ENCODE measurements around the gene VPREB3.
"Not testable (repeated sequence)": the region's sequence is repeated elsewhere in the genome, so short reads cannot be mapped to it uniquely, and the experiment has no call there.

VPREB3 gene

DNA sequence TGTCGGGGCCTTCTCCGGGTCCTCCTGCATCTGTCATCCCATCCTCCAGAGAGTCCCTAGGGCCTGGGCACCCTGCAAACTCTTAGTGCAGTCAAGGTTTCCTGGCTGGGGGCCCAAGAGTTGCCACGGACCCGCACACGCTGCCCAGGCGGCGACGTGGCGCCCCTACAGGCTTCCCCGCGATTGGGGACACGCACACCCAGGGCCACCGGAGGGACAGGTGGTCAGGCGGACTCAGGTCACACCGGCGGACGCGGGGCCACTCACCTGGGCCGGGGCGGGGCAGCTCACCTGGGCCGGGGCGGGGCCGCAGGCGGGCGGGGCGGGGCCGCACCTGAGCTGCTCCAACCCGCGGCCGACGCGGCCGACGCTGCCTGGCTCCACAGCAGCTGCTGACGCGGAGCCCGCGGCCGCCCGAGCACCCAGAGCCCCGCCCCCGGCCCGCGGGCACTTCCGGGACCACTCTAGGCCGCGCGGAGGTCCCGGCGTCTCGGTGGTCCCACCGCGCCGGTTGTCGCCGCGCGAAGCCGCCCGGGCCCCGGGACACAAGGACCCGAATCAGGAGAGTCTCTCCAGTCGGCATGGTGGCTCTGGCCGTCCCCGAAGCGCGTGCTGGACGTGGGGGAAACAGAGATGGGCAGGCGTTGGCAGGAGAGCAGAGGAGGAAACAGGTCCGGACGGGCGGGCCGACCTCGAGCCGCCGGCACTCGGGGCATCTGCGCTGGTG lies 3.3 kb downstream of the VPREB3 start, which contains the start of gene ZNF70:
Gene ZNF70, minus strand, starts transcription at position 399 of the 727 bp plus-strand sequence. CDS start 5,972 bp downstream, outside the sequence.
- H3K4me3 Mint-ChIP-seq: peak within 1 kb of the TSS; percentile 72
- peaks cover 16% of the 10 kb centered on the region for H3K4me1 Mint-ChIP-seq
- H3K36me3 Mint-ChIP-seq: no peaks in the 10 kb centered on the region
- peak within 1 kb of the TSS; percentile 76 for H3K27ac Mint-ChIP-seq
- peaks cover 13% of the 10 kb centered on the region for H3K27me3 Mint-ChIP-seq
- CTCF ChIA-PET: no interaction called here
- DNase-seq: peak; percentile 87
- H3K9me3 Mint-ChIP-seq: no peaks in the 10 kb centered on the region

DNA sequence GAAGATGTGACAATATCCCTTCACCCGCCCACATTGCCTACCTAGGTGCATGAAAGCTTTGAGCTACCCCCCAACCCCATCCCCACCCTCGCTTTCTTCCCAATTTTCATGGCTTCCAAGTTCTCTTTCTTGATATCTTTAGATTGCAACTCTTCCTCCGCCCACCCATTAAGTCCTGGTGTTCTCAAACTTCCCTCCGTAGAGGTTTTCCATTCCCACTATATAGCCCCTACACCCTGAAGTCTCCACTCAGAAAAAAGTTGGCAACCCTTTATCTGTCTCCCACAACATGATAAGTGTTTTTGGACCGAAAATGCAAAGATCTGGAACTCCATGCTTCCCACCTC lies 3.9 kb downstream of the VPREB3 start:
- no peak overlapping the region for H3K27ac Mint-ChIP-seq
- CTCF ChIA-PET: no interaction called here
- H3K4me1 Mint-ChIP-seq: peaks cover 16% of the 10 kb centered on the region
- no peak for DNase-seq
- H3K27me3 Mint-ChIP-seq: peaks cover 13% of the 10 kb centered on the region
- no peaks in the 10 kb centered on the region for H3K36me3 Mint-ChIP-seq
- peak overlapping the region; percentile 72 for H3K4me3 Mint-ChIP-seq
- no peaks in the 10 kb centered on the region for H3K9me3 Mint-ChIP-seq

DNA sequence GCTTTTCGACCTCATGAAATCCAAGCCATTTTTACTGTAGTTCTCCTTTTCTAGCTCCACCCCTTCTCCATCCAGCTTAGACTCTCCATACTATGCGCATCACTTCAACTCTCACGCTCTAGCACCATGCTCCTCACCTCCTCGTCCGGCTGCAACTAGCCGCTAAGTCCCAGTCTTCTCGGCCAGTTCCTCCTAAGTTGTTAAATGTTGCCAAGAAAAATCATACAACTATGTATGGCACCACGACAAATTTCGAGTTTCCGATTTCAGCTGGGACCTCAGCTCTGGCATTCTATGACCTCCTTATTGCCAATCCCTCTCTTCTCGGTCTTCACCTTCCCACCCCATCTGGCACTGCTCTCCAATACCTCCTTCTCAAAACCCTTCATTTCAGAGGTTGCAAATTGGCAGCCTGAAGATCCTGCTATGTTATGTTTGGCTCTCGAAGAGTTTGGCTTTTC lies 4.4 kb downstream of the VPREB3 start:
- DNase-seq: no peak
- CTCF ChIA-PET: no interaction called here
- Mint-ChIP-seq H3K27me3 (peaks cover 13% of the 10 kb centered on the region), H3K4me3 (peak overlapping the region; percentile 72), H3K27ac (no peak overlapping the region), H3K4me1 (peaks cover 19% of the 10 kb centered on the region), H3K36me3 (peaks cover 4% of the 10 kb centered on the region), H3K9me3 (peaks cover 4% of the 10 kb centered on the region)

DNA sequence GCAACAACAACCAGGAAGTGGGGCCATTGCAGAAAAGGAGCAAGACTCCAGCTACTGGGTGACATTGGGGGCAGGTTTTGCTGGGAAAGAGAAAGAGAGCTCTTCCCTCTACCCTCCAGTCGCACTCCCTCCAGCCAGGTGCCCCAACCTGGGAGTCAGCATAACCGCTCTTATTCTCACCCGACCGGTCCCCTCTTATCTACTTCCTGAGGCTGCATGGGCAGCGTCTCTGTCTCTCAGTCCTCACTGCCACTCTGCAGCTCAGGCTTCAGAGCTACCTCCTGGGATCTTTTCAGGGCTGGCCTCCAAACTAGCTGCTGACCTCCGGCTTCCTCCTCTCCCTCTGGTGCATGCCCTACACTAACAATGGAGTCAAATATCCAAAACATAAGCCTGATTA lies 8.4 kb downstream of the VPREB3 start:
- Mint-ChIP-seq H3K27me3 (peaks cover 4% of the 10 kb centered on the region), H3K27ac (peak overlapping the region; percentile 1), H3K36me3 (peaks cover 22% of the 10 kb centered on the region), H3K9me3 (peaks cover 17% of the 10 kb centered on the region), H3K4me3 (no peak overlapping the region), H3K4me1 (peaks cover 15% of the 10 kb centered on the region)
- DNase-seq: no peak
- CTCF ChIA-PET: interaction anchor here (0.9 kb wide), 1 partner anchor 66 kb away, joined by 3 read pairs; no protein-coding TSS in a partner anchor

DNA sequence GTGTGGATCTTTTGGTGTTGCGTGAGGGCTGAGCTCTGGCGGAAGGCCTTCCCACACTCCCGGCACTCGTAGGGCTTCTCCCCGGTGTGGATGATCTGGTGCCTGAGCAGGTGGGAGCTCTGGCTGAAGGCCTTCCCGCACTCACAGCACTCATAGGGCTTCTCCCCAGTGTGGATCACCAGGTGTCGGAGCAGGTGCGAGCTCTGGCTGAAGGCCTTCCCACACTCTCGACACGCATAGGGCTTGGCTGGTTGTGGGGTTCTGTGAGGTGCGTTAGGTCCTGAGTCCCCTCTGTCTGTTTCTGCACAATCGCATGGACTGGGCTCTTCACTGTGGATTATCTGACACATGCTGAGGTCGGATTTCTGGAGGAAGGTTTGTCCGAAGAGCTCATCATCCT lies 9.7 kb downstream of the VPREB3 start:
- H3K27ac Mint-ChIP-seq: no peak overlapping the region
- no peaks in the 10 kb centered on the region for H3K27me3 Mint-ChIP-seq
- peaks cover 17% of the 10 kb centered on the region for H3K9me3 Mint-ChIP-seq
- peaks cover 22% of the 10 kb centered on the region for H3K36me3 Mint-ChIP-seq
- peaks cover 3% of the 10 kb centered on the region for H3K4me1 Mint-ChIP-seq
- no peak for DNase-seq
- CTCF ChIA-PET: interaction anchor here (0.8 kb wide), 1 partner anchor 31 kb away, joined by 3 read pairs; no protein-coding TSS in a partner anchor
- H3K4me3 Mint-ChIP-seq: no peak overlapping the region

DNA sequence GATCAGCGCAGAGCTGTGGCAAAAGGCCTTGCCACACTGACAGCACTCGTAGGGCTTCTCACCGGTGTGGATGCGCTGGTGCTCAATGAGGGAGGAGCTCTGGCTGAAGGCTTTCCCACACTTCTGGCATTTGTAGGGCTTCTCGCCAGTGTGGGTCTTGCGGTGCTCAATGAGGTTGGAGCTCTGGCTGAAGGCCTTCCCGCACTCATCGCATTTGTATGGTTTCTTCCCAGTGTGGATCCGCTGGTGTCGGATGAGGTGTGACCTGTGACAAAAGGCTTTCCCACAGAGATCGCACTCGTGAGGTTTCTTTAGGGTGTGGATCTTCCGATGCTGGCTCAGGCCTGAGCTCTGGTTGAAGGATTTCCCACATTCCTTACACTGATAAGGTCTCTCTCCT lies 10.2 kb downstream of the VPREB3 start:
- H3K36me3 Mint-ChIP-seq: peaks cover 22% of the 10 kb centered on the region
- DNase-seq: no peak
- no peak overlapping the region for H3K27ac Mint-ChIP-seq
- peaks cover 3% of the 10 kb centered on the region for H3K4me1 Mint-ChIP-seq
- no peaks in the 10 kb centered on the region for H3K27me3 Mint-ChIP-seq
- peaks cover 17% of the 10 kb centered on the region for H3K9me3 Mint-ChIP-seq
- no peak overlapping the region for H3K4me3 Mint-ChIP-seq
- CTCF ChIA-PET: no interaction called here

DNA sequence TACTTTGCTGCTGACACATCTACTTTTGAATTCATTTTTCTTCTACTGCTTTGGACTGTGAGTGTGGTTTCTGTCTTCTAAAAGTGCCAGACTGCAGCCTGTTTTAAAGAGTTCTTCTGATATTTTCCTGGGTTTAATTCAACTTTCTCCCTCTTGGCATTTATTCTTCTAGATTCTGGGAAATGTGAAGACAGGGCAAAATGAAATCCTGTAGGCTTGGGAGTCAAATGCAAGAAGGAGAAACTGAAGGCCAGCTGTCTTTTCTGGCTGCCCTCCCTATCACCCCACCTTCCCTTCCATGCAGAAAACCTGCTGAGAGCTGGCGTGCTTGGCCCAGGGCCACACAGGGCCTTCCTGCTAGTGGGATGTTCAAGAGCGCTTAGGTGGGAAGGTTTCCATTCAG lies 10.9 kb downstream of the VPREB3 start:
- H3K27me3 Mint-ChIP-seq: no peaks in the 10 kb centered on the region
- DNase-seq: no peak
- no peak overlapping the region for H3K27ac Mint-ChIP-seq
- H3K4me1 Mint-ChIP-seq: peaks cover 3% of the 10 kb centered on the region
- no peak overlapping the region for H3K4me3 Mint-ChIP-seq
- CTCF ChIA-PET: no interaction called here
- H3K36me3 Mint-ChIP-seq: peaks cover 22% of the 10 kb centered on the region
- H3K9me3 Mint-ChIP-seq: peaks cover 17% of the 10 kb centered on the region

DNA sequence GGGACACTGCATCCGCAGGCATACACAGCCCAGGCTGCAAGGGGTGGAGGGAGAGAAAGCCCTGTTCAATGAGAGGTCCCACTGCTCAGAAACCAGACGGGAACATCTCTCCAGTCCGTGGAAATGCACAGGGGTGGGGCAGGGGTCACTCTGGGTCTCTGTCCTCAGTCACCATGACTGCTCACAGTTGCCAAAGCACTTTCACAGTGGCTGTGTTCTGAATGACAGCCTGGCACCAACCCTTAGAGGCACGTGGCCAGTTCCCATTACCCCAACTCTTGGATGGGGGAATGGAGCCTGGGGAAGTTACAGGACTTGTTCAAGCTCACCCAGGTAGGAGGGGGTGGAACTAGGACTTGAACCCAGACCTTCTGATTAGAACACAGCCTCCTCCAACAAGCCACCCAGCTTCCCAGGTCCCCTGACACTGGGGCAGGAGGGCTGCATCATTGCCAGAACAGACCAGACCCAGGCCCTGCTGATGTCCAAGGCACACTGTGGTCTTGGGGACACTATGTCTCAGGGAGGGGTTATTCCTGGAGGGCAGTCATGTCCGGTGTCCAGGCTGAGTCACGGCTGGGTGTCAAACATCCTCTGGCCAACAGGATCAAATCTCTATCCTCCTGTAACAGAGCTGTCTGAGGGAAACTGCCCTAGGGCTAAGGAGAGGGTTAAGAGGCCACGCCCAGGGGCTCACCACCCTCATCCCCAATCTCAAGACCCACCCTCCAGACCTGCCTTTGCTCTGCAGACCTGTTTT lies 11.5 kb downstream of the VPREB3 start:
- Mint-ChIP-seq H3K27me3 (no peaks in the 10 kb centered on the region), H3K4me3 (no peak overlapping the region), H3K27ac (no peak overlapping the region), H3K36me3 (peaks cover 22% of the 10 kb centered on the region), H3K4me1 (peaks cover 3% of the 10 kb centered on the region), H3K9me3 (peaks cover 17% of the 10 kb centered on the region)
- CTCF ChIA-PET: no interaction called here
- no peak for DNase-seq

DNA sequence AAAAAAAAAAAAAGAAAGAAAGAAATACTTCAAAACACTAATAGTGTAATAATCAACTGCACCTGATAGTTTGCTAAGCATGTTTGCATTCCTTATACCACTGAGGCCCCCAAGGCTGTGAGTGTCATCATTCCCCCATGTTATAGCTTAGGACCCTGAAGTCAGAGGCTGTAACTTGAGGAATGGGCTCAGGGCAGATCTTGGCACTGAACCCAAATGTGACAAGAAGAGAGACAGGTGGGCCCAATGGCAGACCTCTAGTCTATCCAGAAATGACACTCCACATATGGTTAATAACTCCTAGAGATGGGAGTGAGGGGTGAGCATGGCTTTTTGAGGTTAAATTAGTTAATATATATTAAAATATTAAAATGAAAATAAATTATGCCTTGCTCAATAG lies 16.5 kb downstream of the VPREB3 start:
- no peak for DNase-seq
- Mint-ChIP-seq H3K27ac (no peak overlapping the region), H3K27me3 (peaks cover 13% of the 10 kb centered on the region), H3K4me3 (no peak overlapping the region), H3K36me3 (peaks cover 2% of the 10 kb centered on the region), H3K4me1 (no peaks in the 10 kb centered on the region), H3K9me3 (no peaks in the 10 kb centered on the region)
- CTCF ChIA-PET: no interaction called here

DNA sequence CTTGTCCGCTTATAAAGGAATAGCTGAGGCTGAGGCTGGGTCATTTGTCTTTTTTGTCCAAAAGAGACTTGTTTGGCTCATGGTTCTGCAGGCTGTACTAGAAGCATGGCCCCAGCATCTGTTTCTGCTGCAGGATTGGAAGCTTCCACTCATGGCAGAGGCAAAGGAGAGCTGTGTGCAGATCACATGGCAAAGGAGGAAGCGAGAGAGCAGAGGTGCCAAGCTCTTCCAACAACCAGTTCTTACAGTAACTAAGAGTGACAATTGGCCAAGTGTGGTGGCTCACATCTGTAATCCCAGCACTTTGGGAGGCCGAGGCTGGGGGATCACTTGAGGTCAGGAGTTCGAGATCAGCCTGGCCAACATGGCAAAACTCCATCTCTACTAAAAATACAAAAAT lies 26.1 kb downstream of the VPREB3 start:
- H3K4me3 Mint-ChIP-seq, H3K9me3 Mint-ChIP-seq, DNase-seq, H3K4me1 Mint-ChIP-seq, H3K27ac Mint-ChIP-seq, H3K36me3 Mint-ChIP-seq: not testable (repeated sequence)
- CTCF ChIA-PET: interaction anchor here (0.6 kb wide), 1 partner anchor 10 kb away, joined by 3 read pairs; no protein-coding TSS in a partner anchor
- H3K27me3 Mint-ChIP-seq: peaks cover 33% of the 10 kb centered on the region

DNA sequence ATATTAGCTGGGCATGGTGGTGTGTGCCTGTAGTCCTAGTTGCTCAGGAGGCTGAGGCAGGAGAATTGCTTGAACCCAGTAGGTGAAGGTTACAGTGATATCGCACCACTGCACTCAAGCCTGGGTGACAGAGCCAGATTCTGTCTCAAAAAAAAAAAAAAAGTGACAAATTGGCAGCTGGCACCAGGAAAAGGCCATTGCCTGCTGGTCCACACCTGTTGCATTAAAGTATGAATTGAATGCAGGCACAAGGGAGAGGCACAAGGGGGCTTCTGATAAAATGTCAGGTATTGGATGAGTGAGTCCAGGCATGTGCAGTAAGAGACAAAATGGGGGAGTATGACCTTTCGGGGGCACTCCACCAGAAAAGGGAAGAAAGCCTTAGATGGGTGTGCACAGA lies 31.5 kb downstream of the VPREB3 start:
- no peak for DNase-seq
- CTCF ChIA-PET: interaction anchor here (0.6 to 1.3 kb wide), 2 partner anchors 10 to 16 kb away, joined by 3 read pairs; no protein-coding TSS in a partner anchor
- Mint-ChIP-seq H3K9me3 (no peaks in the 10 kb centered on the region), H3K4me1 (peaks cover 3% of the 10 kb centered on the region), H3K36me3 (no peaks in the 10 kb centered on the region), H3K4me3 (no peak overlapping the region), H3K27me3 (peaks cover 22% of the 10 kb centered on the region), H3K27ac (no peak overlapping the region)

DNA sequence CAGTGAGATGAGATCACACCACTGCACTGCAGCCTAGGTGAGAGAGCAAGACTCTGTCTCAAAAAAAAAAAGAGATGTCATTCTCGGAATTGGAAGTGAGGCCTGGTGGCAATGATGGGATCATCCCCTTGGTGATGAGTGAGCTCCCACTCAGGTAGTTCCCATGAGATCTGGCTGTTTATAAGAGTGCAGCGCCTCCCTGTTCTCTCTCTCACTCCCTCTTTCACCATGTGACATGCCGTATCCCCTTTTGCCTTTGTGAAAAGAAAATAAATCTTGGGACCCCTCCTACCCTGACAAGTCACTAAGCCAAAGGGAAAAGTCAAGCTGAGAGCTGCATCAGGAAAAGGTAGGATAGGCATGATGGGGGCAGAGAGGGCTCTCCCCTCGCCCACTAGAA lies 32.1 kb downstream of the VPREB3 start:
- Mint-ChIP-seq H3K27ac (no peak overlapping the region), H3K36me3 (no peaks in the 10 kb centered on the region), H3K27me3 (peaks cover 21% of the 10 kb centered on the region), H3K4me1 (peaks cover 7% of the 10 kb centered on the region), H3K4me3 (no peak overlapping the region), H3K9me3 (no peaks in the 10 kb centered on the region)
- no peak for DNase-seq
- CTCF ChIA-PET: interaction anchor here (0.6 to 1.3 kb wide), 3 partner anchors 10 to 27 kb away, joined by 3 read pairs; no protein-coding TSS in a partner anchor

DNA sequence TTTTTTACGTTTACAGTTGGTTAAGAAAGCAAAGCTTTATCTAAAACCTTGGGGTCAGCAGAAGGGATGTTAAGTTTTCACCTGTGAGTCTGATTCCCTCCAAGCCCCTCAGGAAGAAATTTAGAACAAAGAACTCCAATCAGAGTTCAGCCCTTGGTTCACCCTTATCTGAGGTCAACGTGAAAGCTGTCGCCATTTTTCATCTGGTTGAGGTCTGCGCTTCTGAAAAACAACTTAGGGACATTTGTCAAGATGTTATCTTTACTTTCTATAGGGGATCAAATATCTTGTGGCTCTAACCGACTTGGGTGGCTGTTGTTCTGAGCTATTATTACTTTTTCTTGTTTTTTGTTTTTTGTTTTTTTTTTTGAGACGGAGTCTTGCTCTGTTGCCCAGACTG lies 33.4 kb downstream of the VPREB3 start:
- CTCF ChIA-PET: interaction anchor here (0.9 kb wide), 1 partner anchor 48 kb away, joined by 3 read pairs; no protein-coding TSS in a partner anchor
- no peaks in the 10 kb centered on the region for H3K9me3 Mint-ChIP-seq
- peaks cover 2% of the 10 kb centered on the region for H3K36me3 Mint-ChIP-seq
- peaks cover 22% of the 10 kb centered on the region for H3K27me3 Mint-ChIP-seq
- no peak overlapping the region for H3K27ac Mint-ChIP-seq
- DNase-seq: no peak
- no peak overlapping the region for H3K4me3 Mint-ChIP-seq
- peaks cover 13% of the 10 kb centered on the region for H3K4me1 Mint-ChIP-seq

DNA sequence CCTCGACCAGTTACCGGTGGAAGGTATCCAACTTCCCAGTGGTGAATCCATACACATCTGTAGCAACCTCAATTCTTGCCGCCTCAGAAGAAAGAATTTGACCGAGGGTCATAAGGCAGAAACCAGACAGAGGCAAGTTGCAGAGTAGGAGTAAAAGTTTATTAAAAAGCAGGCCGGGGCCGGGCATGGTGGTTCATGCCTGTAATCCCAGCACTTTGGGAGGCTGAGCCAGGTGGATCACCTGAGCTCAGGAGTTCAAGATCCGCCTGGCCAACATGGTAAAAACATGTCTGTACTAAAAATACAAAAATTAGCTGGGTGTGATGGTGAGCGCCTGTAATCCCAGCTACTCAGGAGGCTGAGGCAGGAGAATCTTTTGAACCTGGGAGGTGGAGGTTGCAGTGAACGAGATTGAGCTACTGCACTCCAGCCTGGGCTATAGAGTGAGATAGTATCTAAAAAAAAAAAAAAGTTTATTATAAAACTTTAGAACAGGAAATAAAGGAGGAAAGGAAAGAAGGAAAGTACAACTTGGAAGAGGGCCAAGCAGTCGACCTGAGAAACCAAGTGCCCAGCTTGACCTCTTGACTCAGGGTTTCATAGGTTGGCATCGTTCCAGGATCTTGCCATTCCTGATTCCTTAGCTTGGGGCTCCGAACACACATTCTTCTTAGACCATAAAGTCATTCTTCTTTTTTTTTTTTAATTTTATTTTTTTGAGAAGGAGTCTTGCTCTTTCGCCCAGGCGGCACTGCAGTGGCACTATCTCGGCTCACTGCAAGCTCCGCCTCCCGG lies 35.7 kb downstream of the VPREB3 start:
- H3K36me3 Mint-ChIP-seq: peaks cover 15% of the 10 kb centered on the region
- no peaks in the 10 kb centered on the region for H3K9me3 Mint-ChIP-seq
- peak overlapping the region; percentile 46 for H3K27ac Mint-ChIP-seq
- CTCF ChIA-PET: interaction anchor here (0.7 kb wide), 1 partner anchor 18 kb away, joined by 3 read pairs; no protein-coding TSS in a partner anchor
- H3K4me3 Mint-ChIP-seq: peak overlapping the region; percentile 32
- peaks cover 23% of the 10 kb centered on the region for H3K4me1 Mint-ChIP-seq
- no peak for DNase-seq
- peaks cover 11% of the 10 kb centered on the region for H3K27me3 Mint-ChIP-seq
